ENCODE measurements around the gene BHLHA15.
A peak's percentile ranks its signal among the peaks of the same experiment; 100 is the strongest.

Gene BHLHA15

GRCh38 chr7:98211221-98211675 is at the start of gene BHLHA15:
Gene BHLHA15 (plus strand): TSS chr7:98211439. CDS start chr7:98212310, 871 bp downstream.
- DNase-seq, result peak; percentile 14 to 33

- no peak for DNase-seq
These were observed 48.5 kb upstream of the BHLHA15 start for GRCh38 chr7:98162758-98163157.

GRCh38 chr7:98163269-98163668 is 48.0 kb upstream of the BHLHA15 start:
- no peak for DNase-seq

GRCh38 chr7:98163704-98164494 is 47.3 kb upstream of the BHLHA15 start:
- no peak for DNase-seq

- peak; percentile 47 to 58 for DNase-seq
These were observed 45.2 kb upstream of the BHLHA15 start for GRCh38 chr7:98165827-98166667.

- DNase-seq, result no peak
These were observed 44.6 kb upstream of the BHLHA15 start for GRCh38 chr7:98166668-98166970.

GRCh38 chr7:98167653-98168052 is 43.6 kb upstream of the BHLHA15 start:
- DNase-seq, result no peak

GRCh38 chr7:98168181-98168903 is 42.9 kb upstream of the BHLHA15 start:
- peak; percentile 48 to 78 for DNase-seq

- no peak for DNase-seq
These were observed 42.2 kb upstream of the BHLHA15 start for GRCh38 chr7:98168904-98169621.

- no peak for DNase-seq
These were observed 40.3 kb upstream of the BHLHA15 start for GRCh38 chr7:98170966-98171365.

- no peak for DNase-seq
These were observed 39.8 kb upstream of the BHLHA15 start for GRCh38 chr7:98171449-98171848.

GRCh38 chr7:98174334-98175259 is 36.6 kb upstream of the BHLHA15 start:
- no peak for DNase-seq

GRCh38 chr7:98175260-98175940 is 35.8 kb upstream of the BHLHA15 start:
- DNase-seq, result no peak

GRCh38 chr7:98177553-98177952 is 33.7 kb upstream of the BHLHA15 start:
- DNase-seq, result no peak

- no peak for DNase-seq
These were observed 32.9 kb upstream of the BHLHA15 start for GRCh38 chr7:98178321-98178720.

- DNase-seq, result no peak
These were observed 32.3 kb upstream of the BHLHA15 start for GRCh38 chr7:98178762-98179490.

- no peak for DNase-seq
These were observed 30.5 kb upstream of the BHLHA15 start for GRCh38 chr7:98180751-98181150.

GRCh38 chr7:98185101-98185500 is 26.1 kb upstream of the BHLHA15 start:
- DNase-seq, result no peak

GRCh38 chr7:98186452-98187137 is 24.6 kb upstream of the BHLHA15 start:
- DNase-seq, result no peak

- DNase-seq, result no peak
These were observed 24.1 kb upstream of the BHLHA15 start for GRCh38 chr7:98187138-98187502.

All from CD4-positive, alpha-beta T cell treated with Interleukin-4 for 1 hour (primary cell).